ENCODE measurements around the gene MAPK14.

DNA sequence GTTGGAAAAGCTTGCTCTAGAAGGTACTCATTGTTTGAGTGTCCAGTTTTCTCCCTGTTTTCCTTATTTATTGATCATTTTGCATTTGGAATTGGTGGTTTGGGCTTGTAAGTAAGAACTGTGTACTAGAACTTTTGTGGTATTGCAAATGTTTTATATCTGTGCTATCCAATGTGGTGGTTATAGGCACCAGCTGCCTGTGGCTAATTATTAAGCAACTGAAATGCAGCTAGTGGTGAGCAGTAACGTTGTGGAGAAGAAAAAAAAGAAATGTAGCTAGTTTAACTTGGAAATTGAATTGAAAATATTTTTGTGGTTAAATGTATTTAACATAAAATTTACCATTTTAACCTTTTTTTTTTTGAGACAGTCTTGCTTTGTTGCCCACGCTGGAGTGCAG, 52.0 kb downstream of the MAPK14 start:
- TF ChIP-seq, protein P1, sequence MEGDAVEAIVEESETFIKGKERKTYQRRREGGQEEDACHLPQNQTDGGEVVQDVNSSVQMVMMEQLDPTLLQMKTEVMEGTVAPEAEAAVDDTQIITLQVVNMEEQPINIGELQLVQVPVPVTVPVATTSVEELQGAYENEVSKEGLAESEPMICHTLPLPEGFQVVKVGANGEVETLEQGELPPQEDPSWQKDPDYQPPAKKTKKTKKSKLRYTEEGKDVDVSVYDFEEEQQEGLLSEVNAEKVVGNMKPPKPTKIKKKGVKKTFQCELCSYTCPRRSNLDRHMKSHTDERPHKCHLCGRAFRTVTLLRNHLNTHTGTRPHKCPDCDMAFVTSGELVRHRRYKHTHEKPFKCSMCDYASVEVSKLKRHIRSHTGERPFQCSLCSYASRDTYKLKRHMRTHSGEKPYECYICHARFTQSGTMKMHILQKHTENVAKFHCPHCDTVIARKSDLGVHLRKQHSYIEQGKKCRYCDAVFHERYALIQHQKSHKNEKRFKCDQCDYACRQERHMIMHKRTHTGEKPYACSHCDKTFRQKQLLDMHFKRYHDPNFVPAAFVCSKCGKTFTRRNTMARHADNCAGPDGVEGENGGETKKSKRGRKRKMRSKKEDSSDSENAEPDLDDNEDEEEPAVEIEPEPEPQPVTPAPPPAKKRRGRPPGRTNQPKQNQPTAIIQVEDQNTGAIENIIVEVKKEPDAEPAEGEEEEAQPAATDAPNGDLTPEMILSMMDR (IDR thresholded peaks at IDR 0.05) = no peak
- TF ChIP-seq POLR2A (IDR thresholded peaks at IDR 0.05) = no peak
